Progenitor cell of endocrine pancreas (in vitro differentiated cells): ENCODE measurements around the gene SAP25. TPM values are rescaled to one million over a fixed set of nuclear protein-coding genes. Genes with fewer than 3 reads are reported as not detected.

Source experiments
- DNase-seq: peaks from one replicate; pipeline ENCODE4 v3.0.0; 2021; ENCODE audit warnings: low spot score; ENCODE audit not compliant: unreplicated experiment
- H3K27ac Mint-ChIP-seq: 2 replicates; pipeline ENCODE4 v1.8.0; 2021; ENCODE audit warnings: mild to moderate bottlenecking, moderate library complexity, mixed read lengths
- H3K27me3 Mint-ChIP-seq: 2 replicates; pipeline ENCODE4 v1.8.0; 2021; ENCODE audit warnings: mixed read lengths
- H3K36me3 Mint-ChIP-seq: 2 replicates; pipeline ENCODE4 v1.8.0; 2022; ENCODE audit warnings: mixed read lengths; ENCODE audit not compliant: insufficient read depth
- H3K4me1 Mint-ChIP-seq: 2 replicates; pipeline ENCODE4 v1.8.0; 2021; ENCODE audit warnings: low read depth, mixed read lengths
- H3K4me3 Mint-ChIP-seq: 2 replicates; pipeline ENCODE4 v1.8.0; 2021; ENCODE audit warnings: low read depth, mild to moderate bottlenecking, moderate library complexity, mixed read lengths
- H3K9me3 Mint-ChIP-seq: 2 replicates; pipeline ENCODE4 v1.8.0; 2021; ENCODE audit warnings: low read depth, mixed read lengths
- long read RNA-seq: library from polyadenylated mRNA; unstranded; transcript quantifications from one replicate; pipeline ENCODE4 v2.0.0, GENCODE V29; 2020
- total RNA-seq: library from RNA; stranded (reverse); gene quantifications from 2 replicates; pipeline ENCODE4 v1.2.1, GENCODE V29; 2021
- TF ChIP-seq, protein P1 (sequence below): fragments of 200-600 bp; sonication (generic); IDR thresholded peaks from one replicate; pipeline ENCODE4 v1.5.0; 2021; ENCODE audit warnings: antibody characterized with exemption, mild to moderate bottlenecking; ENCODE audit not compliant: unreplicated experiment

The SAP25 gene
- 7.7 and 8.1 TPM in 2 replicates for total RNA-seq
- long read RNA-seq, result 0 reads

DNA sequence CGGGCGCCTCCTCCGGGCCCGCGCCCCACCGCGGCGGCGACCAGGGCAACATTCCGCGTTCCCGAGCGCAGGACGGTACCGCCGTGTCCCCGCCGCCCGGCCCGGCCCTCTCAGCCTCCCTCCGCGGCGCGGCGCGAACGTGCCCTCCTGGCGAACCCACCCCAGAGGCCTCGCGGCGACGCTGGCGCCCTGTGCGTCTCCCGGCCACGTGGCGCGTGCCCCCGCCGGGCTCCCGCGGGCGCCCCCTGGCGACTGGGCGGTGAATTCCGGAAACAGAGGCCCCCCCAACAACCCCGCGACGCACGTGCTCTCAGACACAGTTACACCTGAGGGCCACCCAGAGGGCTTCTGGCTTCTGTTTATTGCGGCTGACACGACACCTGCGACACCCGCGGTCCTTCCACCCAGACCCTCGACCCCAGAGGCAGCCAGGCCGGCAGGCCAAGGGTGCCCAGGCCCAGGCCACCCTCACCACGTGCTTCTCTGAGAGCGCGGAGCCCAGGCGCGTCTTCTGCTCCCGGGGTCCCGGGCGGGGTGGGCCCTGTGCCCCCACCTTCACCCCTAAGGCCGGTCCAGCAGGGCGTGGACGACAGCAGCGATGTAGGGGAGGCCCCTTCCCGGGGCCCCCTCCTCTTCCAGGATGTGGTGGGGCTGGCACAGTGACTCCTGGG is at the start of gene SAP25:
SAP25 (minus strand) TSS at position 210 of the 671 bp plus-strand sequence; CDS start at position 52, 158 bp downstream.
- Mint-ChIP-seq H3K27me3 (no peaks in the 10 kb centered on the region), H3K4me1 (peaks cover 10% of the 10 kb centered on the region), H3K36me3 (peaks cover 5% of the 10 kb centered on the region), H3K9me3 (no peaks in the 10 kb centered on the region), H3K4me3 (no peak within 1 kb of the TSS), H3K27ac (no peak within 1 kb of the TSS)
- DNase-seq, result no peak
- TF ChIP-seq, protein P1, sequence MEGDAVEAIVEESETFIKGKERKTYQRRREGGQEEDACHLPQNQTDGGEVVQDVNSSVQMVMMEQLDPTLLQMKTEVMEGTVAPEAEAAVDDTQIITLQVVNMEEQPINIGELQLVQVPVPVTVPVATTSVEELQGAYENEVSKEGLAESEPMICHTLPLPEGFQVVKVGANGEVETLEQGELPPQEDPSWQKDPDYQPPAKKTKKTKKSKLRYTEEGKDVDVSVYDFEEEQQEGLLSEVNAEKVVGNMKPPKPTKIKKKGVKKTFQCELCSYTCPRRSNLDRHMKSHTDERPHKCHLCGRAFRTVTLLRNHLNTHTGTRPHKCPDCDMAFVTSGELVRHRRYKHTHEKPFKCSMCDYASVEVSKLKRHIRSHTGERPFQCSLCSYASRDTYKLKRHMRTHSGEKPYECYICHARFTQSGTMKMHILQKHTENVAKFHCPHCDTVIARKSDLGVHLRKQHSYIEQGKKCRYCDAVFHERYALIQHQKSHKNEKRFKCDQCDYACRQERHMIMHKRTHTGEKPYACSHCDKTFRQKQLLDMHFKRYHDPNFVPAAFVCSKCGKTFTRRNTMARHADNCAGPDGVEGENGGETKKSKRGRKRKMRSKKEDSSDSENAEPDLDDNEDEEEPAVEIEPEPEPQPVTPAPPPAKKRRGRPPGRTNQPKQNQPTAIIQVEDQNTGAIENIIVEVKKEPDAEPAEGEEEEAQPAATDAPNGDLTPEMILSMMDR, result no peak

DNA sequence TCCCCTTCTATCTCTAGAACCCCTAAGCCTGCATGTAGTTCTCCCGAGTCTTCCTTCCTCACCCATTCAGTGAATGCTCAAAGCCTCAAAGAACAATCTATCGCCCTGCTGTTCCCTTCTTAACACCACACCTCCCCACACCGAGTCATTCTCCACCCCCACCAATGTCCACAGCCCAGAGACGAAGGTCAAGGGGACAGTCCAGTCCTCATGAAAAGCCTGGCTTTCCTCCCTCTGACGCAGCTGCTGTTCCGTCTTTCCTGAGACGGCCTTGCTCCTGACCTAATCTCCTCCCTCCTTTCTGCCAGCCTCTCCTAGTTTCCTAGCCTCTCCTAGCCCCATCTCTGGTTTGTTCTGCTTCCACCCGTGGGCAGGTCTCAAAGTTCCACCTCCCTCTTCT is 47.9 kb upstream of the SAP25 start:
- DNase-seq, result no peak
- no peaks in the 10 kb centered on the region for H3K9me3 Mint-ChIP-seq
- H3K4me1 Mint-ChIP-seq, result no peaks in the 10 kb centered on the region
- peaks cover 17% of the 10 kb centered on the region for H3K27me3 Mint-ChIP-seq
- H3K27ac Mint-ChIP-seq, result no peak overlapping the region
- TF ChIP-seq, protein P1, result no peak
- no peak overlapping the region for H3K4me3 Mint-ChIP-seq
- peaks cover 6% of the 10 kb centered on the region for H3K36me3 Mint-ChIP-seq

DNA sequence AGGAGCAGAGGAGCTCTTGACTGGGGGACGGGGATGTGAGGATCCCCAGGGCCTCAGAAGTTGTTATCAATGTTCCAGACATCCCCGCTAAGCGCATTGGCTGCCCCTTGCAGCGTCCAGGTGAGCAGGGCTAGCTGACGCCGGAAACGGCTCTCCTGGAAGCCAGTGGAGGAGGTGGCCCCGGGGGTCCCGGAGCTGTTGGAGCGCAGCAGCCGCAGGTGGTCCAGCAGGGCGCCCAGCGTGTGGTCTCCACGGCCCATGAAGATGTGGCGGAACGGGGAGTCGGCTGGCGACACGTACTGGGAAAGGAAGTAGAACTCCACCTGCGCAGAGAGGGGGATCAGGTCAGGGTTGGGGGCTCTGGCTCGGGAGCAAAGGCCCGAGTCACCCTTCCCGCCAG is 47.1 kb upstream of the SAP25 start:
- no peak for DNase-seq
- no peak overlapping the region for H3K27ac Mint-ChIP-seq
- no peak overlapping the region for H3K4me3 Mint-ChIP-seq
- H3K9me3 Mint-ChIP-seq, result no peaks in the 10 kb centered on the region
- H3K36me3 Mint-ChIP-seq, result peaks cover 6% of the 10 kb centered on the region
- no peaks in the 10 kb centered on the region for H3K4me1 Mint-ChIP-seq
- TF ChIP-seq, protein P1, result no peak
- H3K27me3 Mint-ChIP-seq, result peaks cover 10% of the 10 kb centered on the region

DNA sequence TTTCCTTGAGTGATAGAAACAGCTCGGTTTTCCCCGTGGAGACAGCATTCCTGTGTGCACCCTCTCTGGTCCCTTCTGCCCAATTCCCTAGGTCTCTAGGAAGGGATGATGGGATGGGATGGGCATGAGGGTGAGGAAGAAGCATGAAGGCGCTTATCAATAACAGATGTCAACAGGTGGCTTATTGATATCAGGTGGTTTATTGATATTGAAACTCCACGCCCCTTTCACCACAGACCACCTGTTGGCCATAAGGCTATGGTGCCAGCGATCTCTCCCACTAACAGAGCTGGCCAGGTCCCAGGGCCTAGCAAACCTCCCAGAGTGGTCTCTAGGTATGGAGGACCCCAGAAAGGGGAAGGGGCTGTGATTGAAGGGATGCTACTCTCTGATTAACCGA is 46.5 kb upstream of the SAP25 start:
- Mint-ChIP-seq H3K4me3 (no peak overlapping the region), H3K4me1 (no peaks in the 10 kb centered on the region), H3K27me3 (peaks cover 5% of the 10 kb centered on the region), H3K27ac (no peak overlapping the region), H3K36me3 (peaks cover 7% of the 10 kb centered on the region), H3K9me3 (no peaks in the 10 kb centered on the region)
- TF ChIP-seq, protein P1, result no peak
- no peak for DNase-seq

DNA sequence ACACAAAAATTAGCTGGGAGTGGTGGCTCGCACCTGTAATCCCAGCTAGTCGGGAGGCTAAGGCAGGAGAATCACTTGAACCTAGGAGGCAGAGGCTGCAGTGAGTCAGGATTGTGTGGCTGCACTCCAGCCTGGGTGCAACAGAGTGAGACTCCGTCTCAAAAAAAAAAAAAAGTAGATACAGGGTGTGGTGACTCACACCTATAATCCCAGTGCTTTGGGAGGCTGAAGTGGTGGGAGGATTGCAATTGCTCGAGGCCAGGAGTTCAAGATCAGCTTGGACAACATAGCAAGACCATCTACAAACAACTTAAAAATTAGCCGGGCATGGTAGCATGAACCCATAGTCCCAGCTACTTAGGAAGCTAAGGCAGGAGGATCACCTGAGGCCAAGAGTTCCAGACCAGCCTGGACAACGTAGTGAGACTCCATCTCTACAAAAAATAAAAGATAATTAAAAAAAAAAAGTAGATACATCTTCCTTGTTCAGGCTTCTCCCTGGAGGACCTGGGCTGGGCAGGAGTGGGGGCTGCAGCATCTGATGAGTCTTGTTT is 40.7 kb upstream of the SAP25 start:
- Mint-ChIP-seq H3K9me3 (no peaks in the 10 kb centered on the region), H3K4me1 (peaks cover 3% of the 10 kb centered on the region), H3K36me3 (peaks cover 5% of the 10 kb centered on the region), H3K4me3 (no peak overlapping the region), H3K27ac (no peak overlapping the region), H3K27me3 (no peaks in the 10 kb centered on the region)
- DNase-seq, result no peak
- TF ChIP-seq, protein P1, result no peak
